HL-60 (cell line): ENCODE results near the gene RAB11FIP5.

Experiments used
- DNase-seq, 2 experiments: peaks; one replicate each; pipeline ENCODE4 v3.0.0-alpha.2; 2010 to 2020; ENCODE audit warnings: low read depth in 1 of 2, low spot score in 1 of 2
- H3K27ac ChIP-seq: fragments of 250-450 bp; sonication (Bioruptor Pico); replicated peaks from 2 replicates; pipeline ENCODE4 v1.5.1; 2020; ENCODE audit warnings: mild to moderate bottlenecking, moderate library complexity
- H3K27me3 ChIP-seq: fragments of 250-450 bp; sonication (Bioruptor Pico); 2 replicates; pipeline ENCODE4 v1.5.1; 2021; ENCODE audit warnings: mild to moderate bottlenecking, moderate library complexity; ENCODE audit not compliant: insufficient read depth, poor library complexity, severe bottlenecking
- H3K4me3 ChIP-seq: replicated peaks from 2 replicates; pipeline ENCODE4 v1.5.1; 2011; ENCODE audit warnings: mild to moderate bottlenecking, control low read depth, low read length; ENCODE audit not compliant: insufficient read depth
- CTCF ChIP-seq: IDR thresholded peaks from one replicate; pipeline ENCODE4 v1.5.1; 2011; ENCODE audit warnings: low read length, control low read depth, inconsistent platforms; ENCODE audit not compliant: insufficient read depth
- GABPA ChIP-seq: IDR thresholded peaks from 2 replicates; pipeline ENCODE4 v1.6.1; 2012; ENCODE audit warnings: low read depth
- POLR2AphosphoS5 ChIP-seq: IDR thresholded peaks from 2 replicates; pipeline ENCODE4 v1.6.1; 2012; ENCODE audit warnings: low read depth
- REST ChIP-seq: IDR thresholded peaks from 2 replicates; pipeline ENCODE4 v1.6.1; 2012; ENCODE audit warnings: low read depth; ENCODE audit not compliant: insufficient replicate concordance
- SPI1 ChIP-seq: IDR thresholded peaks from 2 replicates; pipeline ENCODE4 v1.6.1; 2012; ENCODE audit warnings: low read depth, mild to moderate bottlenecking, borderline replicate concordance

RAB11FIP5 gene

GRCh38 chr2:73117441-73117840 is 4.7 kb upstream of the RAB11FIP5 start:
- H3K27me3 ChIP-seq, result peaks cover 37% of the 10 kb centered on the region
- TF ChIP-seq SPI1 (no peak), GABPA (no peak), REST (no peak), POLR2AphosphoS5 (no peak), CTCF (no peak)
- no peak overlapping the region for H3K4me3 ChIP-seq
- no peak overlapping the region for H3K27ac ChIP-seq
- DNase-seq, result no peak

GRCh38 chr2:73116182-73116960 is 3.6 kb upstream of the RAB11FIP5 start:
- no peak for DNase-seq
- Histone ChIP-seq H3K27ac (no peak overlapping the region), H3K27me3 (peaks cover 39% of the 10 kb centered on the region), H3K4me3 (no peak overlapping the region)
- no peak for TF ChIP-seq SPI1
- TF ChIP-seq POLR2AphosphoS5, result no peak
- no peak for TF ChIP-seq GABPA
- no peak for TF ChIP-seq CTCF

GRCh38 chr2:73114273-73114867 is 1.6 kb upstream of the RAB11FIP5 start:
- Histone ChIP-seq H3K27ac (no peak overlapping the region), H3K4me3 (no peak overlapping the region), H3K27me3 (peaks cover 41% of the 10 kb centered on the region)
- DNase-seq, result no peak
- TF ChIP-seq CTCF (no peak), REST (no peak), SPI1 (no peak), POLR2AphosphoS5 (no peak), GABPA (no peak)
